NOMO-1 (cell line): ENCODE data around the gene WNK2.
A peak's percentile ranks its signal among the peaks of the same experiment; 100 is the strongest.
"Not testable (repeated sequence)": the region's sequence is repeated elsewhere in the genome, so short reads cannot be mapped to it uniquely, and the experiment has no call there.

Experiments used
- DNase-seq, 2 experiments: peaks; one replicate each; lab custom pipeline; 2025; ENCODE audit not compliant: unreplicated experiment in 2 of 2; lab: John Stamatoyannopoulos, UW

WNK2 gene

GRCh38 chr9:93233033-93233432 lies 49.1 kb downstream of the WNK2 start:
- DNase-seq = no peak

- no peak for DNase-seq
Observed at GRCh38 chr9:93234600-93234999, 50.7 kb downstream of the WNK2 start.

- DNase-seq = no peak
Observed at GRCh38 chr9:93235300-93235960, 51.5 kb downstream of the WNK2 start.

GRCh38 chr9:93236541-93237206 lies 52.7 kb downstream of the WNK2 start:
- DNase-seq = no peak

- peak in 1 of 2 experiments; percentile 5 for DNase-seq
Observed at GRCh38 chr9:93237540-93237939, 53.6 kb downstream of the WNK2 start.

- no peak for DNase-seq
Observed at GRCh38 chr9:93238953-93239925, 55.3 kb downstream of the WNK2 start.

GRCh38 chr9:93240891-93241334 lies 57.0 kb downstream of the WNK2 start:
- no peak for DNase-seq

- no peak for DNase-seq
Observed at GRCh38 chr9:93243112-93243511, 59.2 kb downstream of the WNK2 start.

GRCh38 chr9:93244101-93244500 lies 60.2 kb downstream of the WNK2 start:
- no peak for DNase-seq

- no peak for DNase-seq
Observed at GRCh38 chr9:93244510-93245436, 60.8 kb downstream of the WNK2 start.

GRCh38 chr9:93245437-93245970 lies 61.6 kb downstream of the WNK2 start:
- DNase-seq = no peak

- no peak for DNase-seq
Observed at GRCh38 chr9:93246111-93246510, 62.2 kb downstream of the WNK2 start.

GRCh38 chr9:93246526-93246925 lies 62.6 kb downstream of the WNK2 start:
- no peak for DNase-seq

GRCh38 chr9:93247099-93247865 lies 63.3 kb downstream of the WNK2 start:
- DNase-seq = no peak

GRCh38 chr9:93247892-93248291 lies 64.0 kb downstream of the WNK2 start:
- DNase-seq = no peak

- DNase-seq = no peak
Observed at GRCh38 chr9:93248386-93249040, 64.6 kb downstream of the WNK2 start.

GRCh38 chr9:93250185-93250584 lies 66.2 kb downstream of the WNK2 start:
- no peak for DNase-seq

GRCh38 chr9:93251309-93251708 lies 67.4 kb downstream of the WNK2 start:
- DNase-seq = not testable (repeated sequence)
